ENCODE data around the gene SMIM38.

The SMIM38 gene

GRCh38 chr11:69204246-69204940, 48.7 kb downstream of the SMIM38 start:
- ATAC-seq: peak; percentile 39
- Mint-ChIP-seq H3K4me1 (peaks cover 4% of the 10 kb centered on the region), H3K36me3 (no peaks in the 10 kb centered on the region), H3K27me3 (peaks cover 8% of the 10 kb centered on the region), H3K4me3 (no peak overlapping the region), H3K27ac (no peak overlapping the region), H3K9me3 (peaks cover 8% of the 10 kb centered on the region)

- Mint-ChIP-seq H3K4me1 (peaks cover 6% of the 10 kb centered on the region), H3K27ac (no peak overlapping the region), H3K36me3 (no peaks in the 10 kb centered on the region), H3K4me3 (no peak overlapping the region), H3K27me3 (peaks cover 2% of the 10 kb centered on the region), H3K9me3 (peaks cover 8% of the 10 kb centered on the region)
- no peak for ATAC-seq
Observed at GRCh38 chr11:69204941-69205742, 49.4 kb downstream of the SMIM38 start.

All from stimulated activated memory B cell treated with anti-CD40 and anti-IgM and Interleukin-4, amounts not matched to agents 10 μg/mL and 1 μg/mL and 100 μg/mL, for 72 hours (primary cell).